SHP77 treated with DMSO at 0.1 percent for 48 hours (cell line): ENCODE measurements around the gene CENPVL2.
"Not testable (repeated sequence)": the region's sequence is repeated elsewhere in the genome, so short reads cannot be mapped to it uniquely, and the experiment has no call there.

ENCODE experiments used
- DNase-seq: peaks from one replicate; lab custom pipeline; 2025; lab: John Stamatoyannopoulos, UW

The CENPVL2 gene

GRCh38 chrX:51682720-51683062, at the start of gene CENPVL2:
CENPVL2 (minus strand) TSS chrX:51682831; CDS start chrX:51682831, 0 bp downstream.
- not testable (repeated sequence) for DNase-seq

- no peak for DNase-seq
Observed at GRCh38 chrX:51728202-51728601, 45.6 kb upstream of the CENPVL2 start.

- DNase-seq = not testable (repeated sequence)
Observed at GRCh38 chrX:51712943-51713647, 30.5 kb upstream of the CENPVL2 start.

GRCh38 chrX:51710277-51711164, 27.9 kb upstream of the CENPVL2 start, which contains the start of gene CENPVL1:
CENPVL1 (plus strand) TSS chrX:51710512; CDS start chrX:51710512, 0 bp downstream.
- not testable (repeated sequence) for DNase-seq

GRCh38 chrX:51697397-51697796, 14.8 kb upstream of the CENPVL2 start:
- no peak for DNase-seq

GRCh38 chrX:51694254-51694653, 11.6 kb upstream of the CENPVL2 start:
- no peak for DNase-seq

GRCh38 chrX:51681808-51682719, 567 bp downstream of the CENPVL2 start:
- DNase-seq = not testable (repeated sequence)

GRCh38 chrX:51679689-51680433, 2.8 kb downstream of the CENPVL2 start:
- DNase-seq = not testable (repeated sequence)

- DNase-seq = no peak
Observed at GRCh38 chrX:51665981-51666380, 16.6 kb downstream of the CENPVL2 start.

GRCh38 chrX:51643377-51643776, 39.3 kb downstream of the CENPVL2 start:
- no peak for DNase-seq

GRCh38 chrX:51641421-51642021, 41.1 kb downstream of the CENPVL2 start:
- peak; percentile 2 for DNase-seq

GRCh38 chrX:51636511-51636910, 46.1 kb downstream of the CENPVL2 start:
- DNase-seq = not testable (repeated sequence)
